Tibial nerve (tissue), 4 donors: ENCODE results near the gene SLN.

Experiments used
- EP300 ChIP-seq, 2 donors: sonication (generic); formaldehyde crosslinking; IDR thresholded peaks; one replicate each; pipeline ENCODE4 v1.6.1; 2017; ENCODE audit warnings: antibody characterized with exemption in 2 of 2, mild to moderate bottlenecking in 1 of 2
- POLR2A ChIP-seq, 2 donors: fragments of 450-650 bp; IDR thresholded peaks; one replicate each; pipeline ENCODE4 v1.6.1; 2017; ENCODE audit warnings: antibody characterized with exemption in 2 of 2, mild to moderate bottlenecking in 2 of 2, moderate library complexity in 2 of 2
- TF ChIP-seq, protein P1 (sequence below), 5 experiments: fragments of 200-600 bp in 3 of 5; fragments of 450-650 bp in 2 of 5; sonication (generic) in 3 of 5; IDR thresholded peaks; one replicate each; pipeline ENCODE4 v1.5.1; 2016 to 2019; ENCODE audit warnings: antibody characterized with exemption in 5 of 5, mild to moderate bottlenecking in 3 of 5, moderate library complexity in 2 of 5

DNA sequence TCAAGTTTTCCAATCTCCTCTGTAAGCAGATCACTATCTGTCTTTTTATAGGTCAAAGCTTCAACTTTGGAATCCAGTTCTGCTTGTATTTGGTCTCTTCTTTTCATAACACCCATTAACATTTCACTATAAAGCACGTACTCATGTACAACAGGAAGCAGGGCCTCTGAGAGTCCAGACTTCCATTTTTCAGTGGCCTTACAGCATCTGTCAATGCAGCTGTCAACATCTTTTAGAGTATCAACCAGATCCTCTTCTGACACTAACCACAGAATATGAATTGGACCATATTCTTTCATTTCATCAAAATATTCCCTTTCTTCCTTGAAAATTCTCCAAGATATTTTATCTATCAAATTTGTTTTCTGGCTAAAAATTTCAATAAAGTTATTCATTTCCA, 24.7 kb upstream of the SLN start:
- TF ChIP-seq EP300 (IDR thresholded peaks at IDR 0.05), result no peak
- TF ChIP-seq, protein P1, sequence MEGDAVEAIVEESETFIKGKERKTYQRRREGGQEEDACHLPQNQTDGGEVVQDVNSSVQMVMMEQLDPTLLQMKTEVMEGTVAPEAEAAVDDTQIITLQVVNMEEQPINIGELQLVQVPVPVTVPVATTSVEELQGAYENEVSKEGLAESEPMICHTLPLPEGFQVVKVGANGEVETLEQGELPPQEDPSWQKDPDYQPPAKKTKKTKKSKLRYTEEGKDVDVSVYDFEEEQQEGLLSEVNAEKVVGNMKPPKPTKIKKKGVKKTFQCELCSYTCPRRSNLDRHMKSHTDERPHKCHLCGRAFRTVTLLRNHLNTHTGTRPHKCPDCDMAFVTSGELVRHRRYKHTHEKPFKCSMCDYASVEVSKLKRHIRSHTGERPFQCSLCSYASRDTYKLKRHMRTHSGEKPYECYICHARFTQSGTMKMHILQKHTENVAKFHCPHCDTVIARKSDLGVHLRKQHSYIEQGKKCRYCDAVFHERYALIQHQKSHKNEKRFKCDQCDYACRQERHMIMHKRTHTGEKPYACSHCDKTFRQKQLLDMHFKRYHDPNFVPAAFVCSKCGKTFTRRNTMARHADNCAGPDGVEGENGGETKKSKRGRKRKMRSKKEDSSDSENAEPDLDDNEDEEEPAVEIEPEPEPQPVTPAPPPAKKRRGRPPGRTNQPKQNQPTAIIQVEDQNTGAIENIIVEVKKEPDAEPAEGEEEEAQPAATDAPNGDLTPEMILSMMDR (IDR thresholded peaks at IDR 0.05), result no peak
- no peak for TF ChIP-seq POLR2A (IDR thresholded peaks at IDR 0.05)
